ENCODE measurements around the gene SPIC.

Gene SPIC

GRCh38 chr12:101474711-101475386 is at the start of gene SPIC:
Gene SPIC (plus strand): TSS chr12:101475336. CDS start chr12:101476905, 1,569 bp downstream.
- TF ChIP-seq FOXK2 (IDR thresholded peaks at IDR 0.05) (no peak), LEF1 (IDR thresholded peaks at IDR 0.05; ENCODE audit: borderline replicate concordance) (no peak), BHLHE40 (IDR thresholded peaks at IDR 0.05; ENCODE audit: borderline replicate concordance) (no peak), SP1 (IDR thresholded peaks at IDR 0.05) (no peak), HDGF (IDR thresholded peaks at IDR 0.05; ENCODE audit: borderline replicate concordance) (no peak), ARNT (IDR thresholded peaks at IDR 0.05) (no peak), FOXM1 (IDR thresholded peaks at IDR 0.05; ENCODE audit: borderline replicate concordance) (no peak), L3MBTL2 (conservative IDR thresholded peaks at IDR 0.05) (no peak), PKNOX1 (IDR thresholded peaks at IDR 0.05) (no peak), SUZ12 (IDR thresholded peaks at IDR 0.05) (no peak), CTBP1 (IDR thresholded peaks at IDR 0.05; ENCODE audit: borderline replicate concordance) (no peak), ZNF384 (IDR thresholded peaks at IDR 0.05) (no peak), ELF4 (IDR thresholded peaks at IDR 0.05) (no peak), NFRKB (IDR thresholded peaks at IDR 0.05) (no peak), TARDBP (IDR thresholded peaks at IDR 0.05) (no peak), FOXA1 (IDR thresholded peaks at IDR 0.05) (no peak)
- ChIA-PET CTCF (no interaction called here), POLR2A (no interaction called here)

GRCh38 chr12:101430456-101430855 is 44.7 kb upstream of the SPIC start:
- POLR2A ChIA-PET, result no interaction called here
- no peak for TF ChIP-seq TARDBP (IDR thresholded peaks at IDR 0.05)
- TF ChIP-seq PKNOX1 (IDR thresholded peaks at IDR 0.05), result no peak
- TF ChIP-seq LEF1 (IDR thresholded peaks at IDR 0.05; ENCODE audit: borderline replicate concordance), result no peak
- TF ChIP-seq HDGF (IDR thresholded peaks at IDR 0.05; ENCODE audit: borderline replicate concordance), result no peak
- no peak for TF ChIP-seq L3MBTL2 (conservative IDR thresholded peaks at IDR 0.05)
- no peak for TF ChIP-seq FOXK2 (IDR thresholded peaks at IDR 0.05)
- no peak for TF ChIP-seq ARNT (IDR thresholded peaks at IDR 0.05)
- no peak for TF ChIP-seq FOXA1 (IDR thresholded peaks at IDR 0.05)
- no peak for TF ChIP-seq SP1 (IDR thresholded peaks at IDR 0.05)
- TF ChIP-seq ZNF384 (IDR thresholded peaks at IDR 0.05), result no peak
- CTCF ChIA-PET, result no interaction called here
- DNase-seq (ENCODE audit: extremely low spot score), result no peak

More at GRCh38 chr12:101474711-101475386, at the start of gene SPIC:
- DNase-seq (ENCODE audit: extremely low spot score), result no peak

- TF ChIP-seq NFRKB (IDR thresholded peaks at IDR 0.05) (no peak), ZNF384 (IDR thresholded peaks at IDR 0.05) (no peak), FOXK2 (IDR thresholded peaks at IDR 0.05) (no peak), L3MBTL2 (conservative IDR thresholded peaks at IDR 0.05) (no peak), HDGF (IDR thresholded peaks at IDR 0.05; ENCODE audit: borderline replicate concordance) (no peak), BHLHE40 (IDR thresholded peaks at IDR 0.05; ENCODE audit: borderline replicate concordance) (no peak), SUZ12 (IDR thresholded peaks at IDR 0.05) (no peak), CTBP1 (IDR thresholded peaks at IDR 0.05; ENCODE audit: borderline replicate concordance) (no peak), FOXA1 (IDR thresholded peaks at IDR 0.05) (no peak), TARDBP (IDR thresholded peaks at IDR 0.05) (no peak), PKNOX1 (IDR thresholded peaks at IDR 0.05) (no peak)
- ChIA-PET CTCF (no interaction called here), POLR2A (no interaction called here)
- no peak for DNase-seq (ENCODE audit: extremely low spot score)
These were observed 39.0 kb upstream of the SPIC start for GRCh38 chr12:101436136-101436535.

- no peak for TF ChIP-seq BHLHE40 (IDR thresholded peaks at IDR 0.05; ENCODE audit: borderline replicate concordance)
- TF ChIP-seq TARDBP (IDR thresholded peaks at IDR 0.05), result no peak
- no peak for TF ChIP-seq CTBP1 (IDR thresholded peaks at IDR 0.05; ENCODE audit: borderline replicate concordance)
- DNase-seq (ENCODE audit: extremely low spot score), result no peak
- ChIA-PET CTCF (no interaction called here), POLR2A (no interaction called here)
These were observed 35.9 kb upstream of the SPIC start for GRCh38 chr12:101439236-101439635.

- DNase-seq (ENCODE audit: extremely low spot score), result no peak
- no peak for TF ChIP-seq SP1 (IDR thresholded peaks at IDR 0.05)
- TF ChIP-seq LEF1 (IDR thresholded peaks at IDR 0.05; ENCODE audit: borderline replicate concordance), result no peak
- no peak for TF ChIP-seq L3MBTL2 (conservative IDR thresholded peaks at IDR 0.05)
- no peak for TF ChIP-seq TARDBP (IDR thresholded peaks at IDR 0.05)
- TF ChIP-seq FOXA1 (IDR thresholded peaks at IDR 0.05), result no peak
- no peak for TF ChIP-seq CTBP1 (IDR thresholded peaks at IDR 0.05; ENCODE audit: borderline replicate concordance)
- no peak for TF ChIP-seq FOXM1 (IDR thresholded peaks at IDR 0.05; ENCODE audit: borderline replicate concordance)
- no peak for TF ChIP-seq SUZ12 (IDR thresholded peaks at IDR 0.05)
- TF ChIP-seq NFRKB (IDR thresholded peaks at IDR 0.05), result no peak
- TF ChIP-seq ARNT (IDR thresholded peaks at IDR 0.05), result no peak
- TF ChIP-seq HDGF (IDR thresholded peaks at IDR 0.05; ENCODE audit: borderline replicate concordance), result no peak
- no peak for TF ChIP-seq BHLHE40 (IDR thresholded peaks at IDR 0.05; ENCODE audit: borderline replicate concordance)
- no peak for TF ChIP-seq PKNOX1 (IDR thresholded peaks at IDR 0.05)
- no peak for TF ChIP-seq ZNF384 (IDR thresholded peaks at IDR 0.05)
- no peak for TF ChIP-seq FOXK2 (IDR thresholded peaks at IDR 0.05)
- no peak for TF ChIP-seq ELF4 (IDR thresholded peaks at IDR 0.05)
- ChIA-PET POLR2A (no interaction called here), CTCF (no interaction called here)
These were observed 33.5 kb upstream of the SPIC start for GRCh38 chr12:101441461-101442224.

All from HEK293T (cell line).